ENCODE measurements around the gene KTN1.

KTN1 gene, protein sequence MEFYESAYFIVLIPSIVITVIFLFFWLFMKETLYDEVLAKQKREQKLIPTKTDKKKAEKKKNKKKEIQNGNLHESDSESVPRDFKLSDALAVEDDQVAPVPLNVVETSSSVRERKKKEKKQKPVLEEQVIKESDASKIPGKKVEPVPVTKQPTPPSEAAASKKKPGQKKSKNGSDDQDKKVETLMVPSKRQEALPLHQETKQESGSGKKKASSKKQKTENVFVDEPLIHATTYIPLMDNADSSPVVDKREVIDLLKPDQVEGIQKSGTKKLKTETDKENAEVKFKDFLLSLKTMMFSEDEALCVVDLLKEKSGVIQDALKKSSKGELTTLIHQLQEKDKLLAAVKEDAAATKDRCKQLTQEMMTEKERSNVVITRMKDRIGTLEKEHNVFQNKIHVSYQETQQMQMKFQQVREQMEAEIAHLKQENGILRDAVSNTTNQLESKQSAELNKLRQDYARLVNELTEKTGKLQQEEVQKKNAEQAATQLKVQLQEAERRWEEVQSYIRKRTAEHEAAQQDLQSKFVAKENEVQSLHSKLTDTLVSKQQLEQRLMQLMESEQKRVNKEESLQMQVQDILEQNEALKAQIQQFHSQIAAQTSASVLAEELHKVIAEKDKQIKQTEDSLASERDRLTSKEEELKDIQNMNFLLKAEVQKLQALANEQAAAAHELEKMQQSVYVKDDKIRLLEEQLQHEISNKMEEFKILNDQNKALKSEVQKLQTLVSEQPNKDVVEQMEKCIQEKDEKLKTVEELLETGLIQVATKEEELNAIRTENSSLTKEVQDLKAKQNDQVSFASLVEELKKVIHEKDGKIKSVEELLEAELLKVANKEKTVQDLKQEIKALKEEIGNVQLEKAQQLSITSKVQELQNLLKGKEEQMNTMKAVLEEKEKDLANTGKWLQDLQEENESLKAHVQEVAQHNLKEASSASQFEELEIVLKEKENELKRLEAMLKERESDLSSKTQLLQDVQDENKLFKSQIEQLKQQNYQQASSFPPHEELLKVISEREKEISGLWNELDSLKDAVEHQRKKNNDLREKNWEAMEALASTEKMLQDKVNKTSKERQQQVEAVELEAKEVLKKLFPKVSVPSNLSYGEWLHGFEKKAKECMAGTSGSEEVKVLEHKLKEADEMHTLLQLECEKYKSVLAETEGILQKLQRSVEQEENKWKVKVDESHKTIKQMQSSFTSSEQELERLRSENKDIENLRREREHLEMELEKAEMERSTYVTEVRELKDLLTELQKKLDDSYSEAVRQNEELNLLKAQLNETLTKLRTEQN (N-terminal part only)

DNA sequence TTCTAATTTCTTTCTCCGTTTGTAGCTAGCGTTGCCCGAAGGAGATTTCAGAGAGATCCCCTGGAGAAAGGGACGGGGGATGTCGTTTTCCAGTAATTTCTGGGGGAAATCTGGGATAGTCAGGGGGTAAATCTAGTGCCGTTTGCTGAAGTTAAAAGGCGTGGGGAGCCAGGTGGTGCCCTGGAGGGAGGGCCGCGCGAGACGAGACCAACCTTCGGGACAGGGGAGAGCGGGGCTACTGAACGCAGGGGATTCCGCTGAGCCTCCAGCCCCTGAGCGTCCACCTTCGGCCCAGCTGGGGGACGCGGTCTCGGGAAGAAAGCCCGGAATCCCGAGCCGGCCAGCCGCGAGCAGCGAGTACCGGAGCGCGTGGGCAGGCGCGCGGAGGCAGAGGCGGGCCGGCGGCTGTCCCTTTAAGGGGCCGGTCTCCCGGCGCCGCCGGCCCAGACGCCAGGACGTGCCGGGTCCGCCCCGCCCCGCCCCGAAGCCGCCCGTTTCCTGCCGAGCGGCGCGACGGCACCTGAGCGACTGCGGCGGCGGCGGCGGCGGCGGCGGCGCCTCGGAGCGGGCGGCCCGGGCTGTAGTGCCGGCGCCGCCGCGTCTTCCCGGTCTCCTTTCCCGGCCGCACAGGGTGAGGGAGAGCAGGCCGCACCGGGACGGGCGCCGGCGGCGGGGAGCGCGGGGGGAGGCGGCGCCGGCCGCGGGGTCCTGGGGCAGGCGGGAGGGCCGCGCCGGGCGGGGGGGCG lies at the start of gene KTN1:
Gene KTN1 (plus strand): TSS at position 484 of the 746 bp plus-strand sequence. CDS start 31,842 bp downstream, outside the sequence.
- DNase-seq = peak; percentile 80 to 85

DNA sequence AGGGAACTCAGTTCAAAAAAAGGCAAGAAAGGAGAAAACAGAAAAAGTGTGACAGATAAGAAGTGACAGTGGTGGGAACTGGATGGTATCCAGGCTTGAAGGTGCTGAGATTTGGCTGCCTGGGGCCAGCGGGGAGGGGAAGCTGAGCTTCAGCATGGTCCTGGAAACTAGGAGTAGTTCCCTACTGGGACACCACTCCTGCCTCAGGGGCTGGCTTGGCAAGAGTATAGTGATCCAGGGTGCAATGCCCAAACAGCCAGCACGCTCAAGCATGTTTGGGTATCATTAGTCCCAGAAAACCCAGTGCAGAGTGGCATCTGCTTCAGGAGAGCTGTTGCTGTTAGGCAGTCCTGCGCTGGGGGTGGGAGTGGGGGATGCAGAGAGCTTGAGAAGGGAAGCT lies 49.5 kb upstream of the KTN1 start:
- no peak for DNase-seq

DNA sequence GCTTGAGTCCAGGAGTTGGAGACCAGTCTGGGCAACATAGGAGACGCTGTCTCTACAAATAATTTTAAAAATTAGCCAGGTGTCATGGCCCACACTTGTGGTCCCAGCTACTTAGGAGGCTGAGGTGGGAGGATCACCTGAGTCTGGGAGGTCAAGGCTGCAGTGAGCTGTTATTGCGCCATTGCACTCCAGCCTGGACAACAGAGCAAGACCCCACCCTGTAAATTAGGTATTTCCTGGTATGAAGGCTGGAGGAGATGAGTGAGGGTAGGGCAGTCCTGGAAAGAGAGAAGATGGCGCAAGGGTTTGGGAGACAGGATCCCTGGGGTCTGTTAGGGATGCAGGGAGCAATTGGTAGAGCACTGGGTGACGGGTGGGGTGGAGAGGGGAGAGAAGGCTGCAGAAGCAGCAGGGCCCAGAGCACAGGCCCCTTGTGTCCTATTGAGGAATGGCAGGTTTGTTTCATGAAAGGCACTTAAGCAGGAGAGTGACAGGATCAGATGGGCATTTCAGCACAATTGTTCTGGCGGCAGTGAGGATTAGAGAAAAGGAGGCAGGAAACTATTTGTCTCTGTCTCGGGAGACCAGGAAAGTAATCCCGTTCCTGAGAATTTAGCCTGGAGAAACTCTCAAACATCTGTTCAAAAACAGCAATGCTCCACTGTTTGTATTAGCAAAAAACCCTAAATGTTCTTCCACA lies 47.2 kb upstream of the KTN1 start:
- no peak for DNase-seq

DNA sequence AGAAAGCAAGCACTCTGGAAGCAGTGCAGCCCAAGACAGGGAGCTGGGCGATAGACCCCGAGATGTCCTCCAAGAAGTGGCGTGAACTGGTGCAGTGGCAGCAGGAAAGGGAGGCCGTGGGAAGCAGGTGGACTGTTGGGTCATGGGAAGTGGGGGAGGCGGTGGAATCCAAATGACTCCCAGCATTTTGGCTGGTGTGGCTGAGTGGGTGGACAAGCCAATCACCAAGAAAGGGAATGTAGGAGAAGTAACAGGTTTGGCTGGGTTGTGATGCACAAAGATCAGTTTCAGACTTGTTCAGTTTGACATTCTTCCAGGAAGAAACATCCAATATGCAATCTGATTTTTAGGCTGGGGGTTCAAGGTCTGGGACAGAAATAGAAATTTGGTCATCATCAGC lies 46.0 kb upstream of the KTN1 start:
- DNase-seq = no peak

DNA sequence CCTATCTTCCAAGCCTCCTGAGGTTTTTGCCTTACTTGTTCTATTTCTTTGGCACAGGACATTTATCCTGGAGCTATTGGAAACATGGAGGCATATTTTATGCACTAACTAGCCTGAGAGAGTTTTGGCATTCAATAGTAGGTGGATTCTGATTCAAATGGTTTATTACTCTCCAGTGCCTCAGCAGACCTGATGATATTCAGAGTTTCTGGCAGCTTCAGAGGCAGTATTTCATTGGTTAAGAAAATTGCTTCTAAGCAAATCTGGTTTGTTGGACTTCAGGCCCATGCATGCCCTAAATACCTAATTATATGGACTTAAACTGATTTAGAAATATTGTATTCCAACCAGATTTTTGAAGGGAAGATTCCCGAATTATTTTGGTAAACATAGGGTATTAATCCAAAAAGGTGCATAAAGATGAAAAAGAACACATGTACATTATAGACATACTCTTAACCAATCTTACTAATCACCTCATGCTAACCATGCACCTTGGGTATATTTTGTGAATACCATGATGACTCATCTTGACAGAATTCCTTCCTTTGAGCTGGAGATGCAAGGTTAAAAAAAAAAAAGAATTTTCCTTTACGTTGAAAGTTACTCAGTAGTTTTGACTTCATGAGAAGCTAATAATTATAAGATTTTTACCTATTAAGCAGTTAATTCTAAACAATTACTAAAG lies 44.3 kb upstream of the KTN1 start:
- no peak for DNase-seq

DNA sequence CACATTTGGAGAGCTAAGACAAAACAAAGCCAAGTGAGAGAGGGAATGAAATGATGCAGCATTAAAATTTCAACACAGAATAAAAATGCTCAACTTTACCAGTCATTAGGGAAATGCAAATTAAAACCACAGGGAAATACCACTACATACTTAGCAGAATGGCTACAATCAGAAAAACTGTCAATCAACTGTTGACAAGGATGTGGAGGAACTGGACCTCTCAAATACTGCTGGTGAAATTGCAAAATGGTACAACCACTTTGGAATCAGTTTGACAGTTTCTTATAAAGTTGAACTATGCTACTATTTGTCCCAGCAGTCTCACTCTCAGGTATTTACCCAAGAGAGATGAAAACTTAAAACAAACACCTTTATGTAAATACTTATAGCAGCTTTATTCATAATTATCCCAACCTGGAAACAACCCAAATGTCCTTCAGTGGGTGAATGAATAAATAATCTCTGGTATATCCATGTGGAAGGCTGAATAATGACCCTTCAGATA lies 43.8 kb upstream of the KTN1 start:
- no peak for DNase-seq

DNA sequence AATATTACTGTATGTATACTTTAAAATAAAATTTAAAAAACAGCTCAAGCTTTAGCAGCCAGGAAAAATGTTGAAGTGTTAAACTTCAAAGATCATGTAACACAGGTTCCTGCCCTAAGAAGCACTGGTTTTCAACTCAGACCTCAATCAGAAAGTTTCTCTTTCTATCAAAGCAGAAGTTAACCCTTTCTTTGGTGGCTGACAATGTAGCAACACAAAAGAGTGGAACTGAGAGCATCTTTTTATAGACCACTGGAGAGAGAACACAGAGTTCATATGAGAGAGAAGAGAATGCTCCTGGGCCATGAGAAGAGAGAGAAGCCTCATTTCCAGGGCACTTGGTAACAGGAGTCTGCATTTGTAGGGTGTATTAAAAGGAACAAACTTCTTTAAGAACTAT lies 42.2 kb upstream of the KTN1 start:
- DNase-seq = no peak

DNA sequence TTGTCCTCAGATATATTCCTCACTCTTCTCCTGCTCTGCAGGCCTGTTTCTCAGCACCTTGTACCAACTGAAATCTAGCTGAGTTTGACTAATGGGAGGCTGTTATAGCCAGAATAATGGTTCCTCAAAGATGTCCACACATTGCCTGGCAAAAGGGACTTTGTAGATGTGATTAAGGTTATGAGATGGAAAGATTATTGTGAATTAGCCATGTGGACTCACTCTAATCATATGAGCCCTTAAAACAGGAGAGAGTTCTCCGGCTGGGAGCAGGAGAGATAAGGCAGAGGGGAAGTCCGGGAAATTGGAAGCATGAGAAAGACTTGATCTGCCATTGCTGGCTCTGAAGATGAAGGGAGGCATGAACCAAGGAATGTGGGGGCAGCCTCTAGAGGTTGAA lies 40.0 kb upstream of the KTN1 start:
- no peak for DNase-seq

DNA sequence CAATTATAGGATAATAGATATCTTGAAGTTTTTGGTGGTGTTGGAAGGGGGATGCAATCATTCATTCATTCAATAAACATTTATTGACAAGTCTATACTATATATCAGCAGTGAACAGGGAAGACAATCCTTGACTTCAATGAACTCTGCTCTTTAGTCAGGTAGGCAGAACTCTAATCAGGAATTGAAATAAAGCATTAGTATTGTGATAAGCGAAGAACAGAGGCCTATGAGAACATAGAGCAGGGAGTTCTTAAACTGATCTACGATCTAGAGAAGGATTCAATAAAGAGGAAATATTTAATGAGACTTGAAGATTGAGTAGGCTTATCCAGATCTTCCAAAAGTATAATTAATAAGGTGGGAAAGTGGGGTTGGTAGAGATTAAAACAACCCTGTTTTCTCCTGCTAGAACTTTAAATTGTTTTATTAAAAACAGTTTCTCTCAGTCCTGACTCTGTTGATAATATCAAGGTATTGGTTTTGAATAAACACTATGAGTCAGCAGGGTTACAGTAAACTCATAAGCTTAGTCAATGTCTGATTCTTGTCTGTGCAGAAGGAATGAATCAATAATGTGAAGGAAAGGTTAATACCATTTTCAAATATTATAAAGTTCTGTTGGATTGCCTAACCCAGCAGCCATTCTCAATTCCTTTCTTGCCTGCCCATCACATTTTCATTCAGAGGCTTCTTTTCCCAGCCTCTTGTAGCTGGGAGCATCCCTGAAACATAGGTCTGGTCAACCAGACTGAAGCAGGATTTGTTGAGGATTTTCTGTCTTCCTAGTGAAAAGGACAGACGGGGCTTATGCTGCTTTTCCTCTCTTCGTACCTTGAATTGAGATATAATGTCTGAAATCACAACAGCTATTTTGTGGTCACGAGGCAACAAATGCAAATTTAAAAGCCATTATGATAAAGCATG lies 38.9 kb upstream of the KTN1 start:
- DNase-seq = no peak

DNA sequence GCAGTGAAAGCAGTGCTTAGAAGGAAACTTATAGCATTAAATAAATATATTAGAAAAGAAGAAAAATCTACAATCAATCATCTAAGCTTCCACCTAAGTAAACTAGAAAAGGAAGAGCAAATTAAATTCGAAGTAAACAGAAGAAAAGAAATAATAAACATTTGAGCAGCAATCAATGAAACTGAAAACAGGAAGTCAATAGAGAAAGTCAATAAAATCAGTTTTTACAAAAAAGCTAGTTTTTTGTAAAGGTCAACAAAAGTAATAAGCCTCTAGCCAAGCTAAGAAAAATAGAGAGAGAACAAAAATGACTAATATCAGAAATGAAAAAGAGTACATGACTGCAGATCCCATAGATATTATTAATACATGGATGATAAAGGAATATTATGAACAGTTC lies 34.2 kb upstream of the KTN1 start:
- no peak for DNase-seq

DNA sequence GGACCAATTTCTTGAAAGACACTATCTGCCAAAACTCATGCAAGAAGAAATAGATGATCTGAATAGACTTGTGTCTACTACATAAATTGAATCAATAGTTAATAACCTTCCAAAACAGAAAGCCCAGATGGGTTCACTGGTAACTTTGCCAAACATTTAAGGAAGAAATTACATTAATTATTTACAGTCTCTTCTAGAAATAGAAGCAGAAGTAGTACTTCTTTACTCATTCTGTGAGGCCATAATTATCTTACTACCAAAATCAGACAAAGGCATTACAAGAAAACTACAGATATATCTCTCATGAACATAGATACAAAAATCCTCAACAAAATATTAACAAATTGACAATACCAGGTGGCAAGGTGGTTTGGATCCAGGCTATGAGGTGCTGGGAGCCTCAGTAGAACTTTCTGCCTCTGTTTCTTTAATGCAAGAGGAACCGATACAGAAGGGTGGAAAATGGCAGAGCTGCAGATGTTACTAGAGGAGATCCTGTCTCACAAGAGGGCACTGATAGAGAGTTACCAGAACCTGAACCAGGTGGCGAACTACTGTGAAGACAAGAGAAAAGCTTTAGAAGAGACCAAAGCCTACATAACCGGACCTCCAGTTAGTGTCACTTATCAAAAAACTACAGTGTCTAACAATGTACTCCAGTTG lies 33.7 kb upstream of the KTN1 start:
- DNase-seq = no peak

DNA sequence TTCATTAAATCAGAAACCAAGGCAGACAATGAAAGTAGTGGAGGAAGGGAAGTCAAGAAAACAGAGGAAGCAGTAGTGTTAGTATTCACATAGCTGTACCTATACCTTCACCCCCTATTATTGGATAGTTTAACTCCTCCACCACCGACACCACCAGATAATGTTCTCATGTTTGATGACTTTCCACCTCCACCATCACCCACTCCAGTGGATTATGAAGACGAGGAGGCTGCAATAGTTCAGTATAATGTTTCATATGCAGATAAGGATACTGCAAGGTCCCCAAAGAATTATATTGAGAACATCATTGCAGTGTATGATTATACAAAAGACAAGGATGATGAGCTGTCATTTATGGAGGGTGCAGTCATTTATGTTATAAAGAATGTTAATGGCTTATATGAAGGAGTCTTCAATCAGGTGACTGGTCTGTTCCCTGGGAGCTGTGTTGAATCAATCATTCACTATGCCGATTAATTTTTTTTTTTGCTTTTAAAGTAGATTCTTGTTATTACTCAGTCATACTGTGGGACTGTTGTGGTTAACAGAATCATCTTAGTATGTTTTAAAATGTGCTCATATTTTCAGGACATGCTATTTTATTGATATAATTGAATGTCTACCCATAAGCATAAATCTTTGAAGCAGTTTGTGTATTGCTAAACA lies 32.2 kb upstream of the KTN1 start:
- no peak for DNase-seq

DNA sequence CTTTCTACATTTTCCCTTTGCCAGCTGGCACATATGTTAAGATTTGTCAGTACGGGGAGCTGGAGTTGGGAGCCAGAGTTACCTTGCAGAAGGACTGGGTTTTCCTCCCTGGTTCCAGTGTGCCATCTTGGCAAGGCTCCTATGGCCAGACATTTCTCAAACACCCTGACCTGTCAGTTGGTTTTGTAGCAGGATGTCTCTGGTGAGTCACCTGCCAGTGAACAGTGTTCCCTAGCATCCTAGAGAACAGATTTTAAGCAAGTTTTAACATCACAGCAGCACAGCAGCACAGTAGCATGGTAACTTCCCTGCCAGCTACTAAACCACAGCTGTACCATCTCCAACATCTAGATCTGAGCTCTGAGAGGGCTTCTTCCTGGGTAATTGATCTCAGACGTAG lies 26.2 kb upstream of the KTN1 start:
- DNase-seq = no peak

DNA sequence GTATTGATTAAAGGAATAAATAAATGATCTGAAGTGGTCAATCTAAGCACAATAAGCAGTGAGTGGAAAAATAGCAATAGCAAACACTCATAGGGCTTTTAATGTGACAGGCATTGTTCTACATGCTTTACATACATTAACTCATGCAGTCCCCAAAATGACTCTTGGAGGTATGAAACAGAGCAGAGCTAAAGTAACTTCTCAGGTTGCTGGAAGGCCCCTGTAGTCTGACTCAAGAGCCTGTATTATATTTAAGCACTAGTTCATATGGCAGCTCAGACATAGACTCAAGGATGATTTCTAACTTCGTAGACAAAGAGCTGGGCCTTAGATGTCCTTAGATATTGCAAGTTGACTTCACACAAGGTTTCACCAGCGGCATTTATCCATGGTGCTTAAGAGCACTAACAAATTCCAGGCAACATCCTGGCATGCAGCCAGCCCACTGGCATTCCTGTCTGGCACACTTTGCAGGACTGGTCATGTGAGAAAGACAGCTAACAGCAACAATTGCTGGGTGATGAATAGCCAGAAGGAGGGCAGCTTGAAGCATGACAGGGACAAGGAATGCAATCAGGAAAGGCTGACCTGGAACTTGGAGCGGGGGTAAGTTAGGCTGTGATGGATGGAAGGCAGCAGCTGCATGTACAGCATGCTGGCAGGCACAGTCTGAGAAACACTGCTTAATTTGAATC lies 22.9 kb upstream of the KTN1 start:
- peak; percentile 61 to 75 for DNase-seq

DNA sequence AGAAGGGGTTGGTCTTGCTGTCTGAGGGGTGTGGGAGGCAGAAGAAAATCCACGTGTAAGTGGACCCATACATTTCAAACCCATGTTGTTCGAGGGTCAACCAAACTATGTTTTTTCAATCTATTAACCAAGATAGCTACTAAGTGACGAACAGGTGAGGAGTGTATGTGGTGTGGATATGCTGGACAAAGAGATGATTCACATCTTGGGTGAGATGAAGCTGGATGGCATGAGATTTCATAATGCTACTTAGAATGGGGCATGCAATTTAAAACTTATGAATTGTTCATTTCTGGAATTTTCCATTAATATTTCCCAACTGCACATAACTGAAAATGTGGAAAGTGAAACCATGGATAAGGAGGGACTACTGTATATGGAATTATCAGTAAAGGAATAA lies 17.9 kb upstream of the KTN1 start:
- DNase-seq = no peak

DNA sequence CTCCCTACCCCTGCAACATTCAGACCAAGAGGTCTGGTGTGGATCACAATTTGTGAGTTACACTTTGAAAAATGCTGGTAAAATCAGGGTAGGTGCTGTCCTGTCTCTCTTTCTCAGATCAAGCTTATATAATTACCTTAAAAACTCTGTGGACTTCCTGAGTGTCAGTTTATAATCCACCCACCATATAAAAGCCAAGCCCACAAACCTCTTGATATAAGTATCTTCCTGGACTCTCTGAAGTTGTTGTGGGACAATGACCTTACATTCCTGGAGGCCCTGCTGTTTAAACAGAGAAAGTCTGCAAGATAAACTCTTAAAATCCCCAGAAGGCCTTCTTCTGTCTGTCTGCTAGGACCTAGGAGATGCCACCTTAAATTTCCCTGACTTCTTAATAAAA lies 11.4 kb upstream of the KTN1 start:
- DNase-seq = no peak

DNA sequence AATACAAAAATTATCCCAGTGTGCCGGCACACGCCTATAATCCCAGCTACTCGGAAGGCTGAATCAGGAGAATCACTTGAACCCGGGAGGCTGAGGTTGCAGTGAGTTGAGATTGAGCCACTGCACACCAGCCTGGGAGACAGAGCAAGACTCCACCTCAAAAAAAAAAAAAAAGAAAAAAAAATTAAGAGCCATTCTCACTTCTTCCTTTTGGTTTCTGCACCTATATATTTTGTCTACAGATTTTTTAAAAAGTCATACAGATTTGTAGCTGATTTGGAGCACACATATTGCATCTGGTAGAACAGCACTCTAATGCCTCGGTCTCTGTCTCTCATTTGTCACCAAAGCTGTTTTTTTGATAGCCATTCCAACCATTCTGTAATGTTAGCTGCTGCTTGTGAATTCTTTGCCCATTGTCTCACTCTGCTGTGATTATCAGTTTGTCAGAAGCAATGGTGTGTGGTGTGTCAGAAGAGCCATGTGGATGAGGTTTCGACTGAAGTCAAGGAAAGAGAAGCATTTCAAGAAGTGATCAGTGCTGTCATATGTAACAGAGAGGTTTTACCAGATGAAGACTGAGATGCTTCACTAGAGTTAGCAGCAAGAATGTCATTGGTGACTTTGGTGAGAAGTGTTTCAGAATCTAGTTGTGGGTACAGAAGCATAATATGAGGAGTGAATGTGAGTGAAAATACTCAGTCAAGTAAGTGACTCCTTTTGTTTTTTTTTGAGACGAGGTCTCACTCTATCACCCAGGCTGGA lies 8.7 kb upstream of the KTN1 start:
- no peak for DNase-seq
